CD4-positive, alpha-beta T cell (primary cell): ENCODE results near the gene FAM186B. TPM values are rescaled to one million over a fixed set of nuclear protein-coding genes. Genes with fewer than 3 reads are reported as not detected.

Experiments
- ATAC-seq: fragments of 200-7000 bp; cut with Tn5 transposase; one replicate; pipeline ENCODE4 v1.10.0; 2022; ENCODE audit warnings: mild to moderate bottlenecking; ENCODE audit not compliant: poor library complexity
- CTCF ChIA-PET: fragments of 350-600 bp; sonication (Branson Sonifier 250); formaldehyde crosslinking; loops from one replicate; lab custom pipeline; 2021; ENCODE audit warnings: antibody characterized with exemption, inconsistent platforms; lab: Charles Lee
- POLR2A ChIA-PET: fragments of 350-600 bp; sonication (Branson Sonifier 250); formaldehyde crosslinking; loops from one replicate; lab custom pipeline; 2021; ENCODE audit warnings: antibody characterized with exemption, inconsistent platforms; lab: Charles Lee
- DNase-seq, 14 experiments: peaks; one replicate each; pipeline ENCODE4 v3.0.0-alpha.2; 2013 to 2020; ENCODE audit warnings: mixed read lengths in 2 of 14
- H3K27ac ChIP-seq, 2 donors: one replicate each; pipeline versions ENCODE4 v1.5.1 to v1.7.0; 2013; ENCODE audit warnings: low read length in 2 of 2, low read depth in 1 of 2, mild to moderate bottlenecking in 1 of 2
- H3K27me3 ChIP-seq, 2 experiments: 1 replicate in 1 of 2; 2 replicates in 1 of 2; pipeline versions ENCODE4 v1.6.1 to v1.7.0; 2013; ENCODE audit warnings: low read length in 2 of 2, control low read depth in 1 of 2, mild to moderate bottlenecking in 1 of 2, moderate library complexity in 1 of 2; ENCODE audit not compliant: insufficient read depth in 2 of 2, control insufficient read depth in 1 of 2
- H3K36me3 ChIP-seq: one replicate; pipeline ENCODE4 v1.6.1; 2013; ENCODE audit warnings: low read length, control low read depth; ENCODE audit not compliant: insufficient read depth
- H3K4me1 ChIP-seq: one replicate; pipeline ENCODE4 v1.6.1; 2013; ENCODE audit warnings: low read length, control low read depth; ENCODE audit not compliant: insufficient read depth
- H3K4me3 ChIP-seq: one replicate; pipeline ENCODE4 v1.5.1; 2013; ENCODE audit warnings: mild to moderate bottlenecking, low read length, moderate library complexity
- H3K9me3 ChIP-seq, 2 experiments: 1 replicate in 1 of 2; 2 replicates in 1 of 2; pipeline versions ENCODE4 v1.6.1 to v1.7.0; 2013; ENCODE audit warnings: low read length in 2 of 2, mild to moderate bottlenecking in 2 of 2, control low read depth in 1 of 2, moderate library complexity in 1 of 2; ENCODE audit not compliant: control insufficient read depth in 1 of 2, insufficient read depth in 1 of 2
- H3K27ac Mint-ChIP-seq: one replicate; pipeline ENCODE4 v1.8.0; 2020; ENCODE audit warnings: mixed read lengths
- H3K27me3 Mint-ChIP-seq: one replicate; pipeline ENCODE4 v1.8.0; 2021; ENCODE audit warnings: mixed read lengths
- H3K36me3 Mint-ChIP-seq: one replicate; pipeline ENCODE4 v1.8.0; 2021; ENCODE audit warnings: low read depth, mixed read lengths
- H3K4me1 Mint-ChIP-seq: one replicate; pipeline ENCODE4 v1.8.0; 2021; ENCODE audit warnings: low read depth, mixed read lengths
- H3K4me3 Mint-ChIP-seq: one replicate; pipeline ENCODE4 v1.8.0; 2020; ENCODE audit warnings: mild to moderate bottlenecking, mixed read lengths
- H3K9me3 Mint-ChIP-seq: one replicate; pipeline ENCODE4 v1.8.0; 2020; ENCODE audit warnings: mixed read lengths
- CTCF ChIP-seq: fragments of 200-600 bp; IDR thresholded peaks from one replicate; pipeline ENCODE4 v1.8.0; 2022; ENCODE audit warnings: antibody characterized with exemption, mild to moderate bottlenecking
- intact Hi-C, 2 experiments: fragments of 100-400 bp; cut with DNase I in 1 of 2; cut with micrococcal nuclease in 1 of 2; formaldehyde crosslinking; loops; one replicate each; pipeline versions ENCODE4 v1.15.1 to v1.9.0; 2023 to 2025; cut with DNase I, micrococcal nuclease
- total RNA-seq, 174 experiments: library from RNA in 2 of 174; stranded (reverse) in 2 of 174; gene quantifications; one replicate each; pipeline ENCODE4 v1.2.3 and lab custom pipeline; 2021 to 2026

Gene FAM186B
- total RNA-seq, 2 experiments from 2014 or later, result 0.64 to 0.74 TPM

GRCh38 chr12:49564686-49565405, 40.6 kb downstream of the FAM186B start:
- ChIA-PET CTCF (no interaction called here), POLR2A (interaction anchor here (1.2 to 1.5 kb wide), 2 partner anchors 11 to 177 kb away, joined by 3 to 5 read pairs; partner anchors contain the start of gene TMBIM6)
- peak overlapping the region in 1 of 2 donors; percentile 13 for H3K27ac ChIP-seq
- Mint-ChIP-seq H3K9me3 (no peaks in the 10 kb centered on the region), H3K27ac (peak overlapping the region; percentile 63), H3K27me3 (no peaks in the 10 kb centered on the region), H3K36me3 (peaks cover 71% of the 10 kb centered on the region), H3K4me3 (peak overlapping the region; percentile 60), H3K4me1 (peaks cover 61% of the 10 kb centered on the region)
- H3K4me3 ChIP-seq, result no peak overlapping the region
- DNase-seq, result peak in 1 of 14 experiments; percentile 19
- H3K4me1 ChIP-seq, result peaks cover 49% of the 10 kb centered on the region
- no peak for TF ChIP-seq CTCF
- no peak for ATAC-seq
- H3K27me3 ChIP-seq, result no peaks in the 10 kb centered on the region
- intact Hi-C loops, result loop anchor here (1.0 to 5.0 kb wide), 2 partner anchors 24 to 177 kb away; partner anchors contain the start of gene TMBIM6 (in 1 of the 2)
- H3K36me3 ChIP-seq, result peaks cover 60% of the 10 kb centered on the region
- H3K9me3 ChIP-seq, result no peaks in the 10 kb centered on the region

GRCh38 chr12:49563951-49564685, 41.3 kb downstream of the FAM186B start:
- H3K4me3 ChIP-seq, result no peak overlapping the region
- ChIA-PET CTCF (no interaction called here), POLR2A (interaction anchor here (1.2 to 1.5 kb wide), 2 partner anchors 10 to 177 kb away, joined by 3 to 5 read pairs; partner anchors contain the start of gene TMBIM6)
- H3K27ac ChIP-seq, result no peak overlapping the region
- intact Hi-C loops, result no loop called here
- no peaks in the 10 kb centered on the region for H3K9me3 ChIP-seq
- DNase-seq, result no peak
- H3K4me1 Mint-ChIP-seq, result peaks cover 61% of the 10 kb centered on the region
- H3K36me3 Mint-ChIP-seq, result peaks cover 78% of the 10 kb centered on the region
- peaks cover 67% of the 10 kb centered on the region for H3K36me3 ChIP-seq
- peak overlapping the region; percentile 63 for H3K27ac Mint-ChIP-seq
- peaks cover 46% of the 10 kb centered on the region for H3K4me1 ChIP-seq
- ATAC-seq, result no peak
- H3K27me3 ChIP-seq, result no peaks in the 10 kb centered on the region
- no peaks in the 10 kb centered on the region for H3K27me3 Mint-ChIP-seq
- no peak for TF ChIP-seq CTCF
- H3K9me3 Mint-ChIP-seq, result no peaks in the 10 kb centered on the region
- H3K4me3 Mint-ChIP-seq, result peak overlapping the region; percentile 42

GRCh38 chr12:49562831-49563230, 42.6 kb downstream of the FAM186B start:
- peaks cover 49% of the 10 kb centered on the region for H3K4me1 Mint-ChIP-seq
- no peaks in the 10 kb centered on the region for H3K27me3 ChIP-seq
- ChIA-PET CTCF (interaction anchor here (1.0 kb wide), 1 partner anchor 61 kb away, joined by 3 read pairs; the partner anchor contains the start of gene PRPF40B), POLR2A (interaction anchor here (0.9 to 1.2 kb wide), 2 partner anchors 8 to 196 kb away, joined by 3 to 4 read pairs; partner anchors contain the start of gene SPATS2)
- intact Hi-C loops, result no loop called here
- H3K4me1 ChIP-seq, result peaks cover 38% of the 10 kb centered on the region
- H3K4me3 Mint-ChIP-seq, result peak overlapping the region; percentile 5
- H3K27me3 Mint-ChIP-seq, result no peaks in the 10 kb centered on the region
- no peaks in the 10 kb centered on the region for H3K9me3 Mint-ChIP-seq
- ATAC-seq, result no peak
- no peak for DNase-seq
- peaks cover 77% of the 10 kb centered on the region for H3K36me3 Mint-ChIP-seq
- H3K27ac Mint-ChIP-seq, result no peak overlapping the region
- H3K9me3 ChIP-seq, result no peaks in the 10 kb centered on the region
- TF ChIP-seq CTCF, result no peak
- no peak overlapping the region for H3K4me3 ChIP-seq
- no peak overlapping the region for H3K27ac ChIP-seq
- peaks cover 79% of the 10 kb centered on the region for H3K36me3 ChIP-seq
